Measurements from ENCODE around the gene DYNLT2B.
"Not testable (repeated sequence)": the region's sequence is repeated elsewhere in the genome, so short reads cannot be mapped to it uniquely, and the experiment has no call there.

DYNLT2B gene

GRCh38 chr3:196323691-196324090, 5.7 kb upstream of the DYNLT2B start:
- no peak for ATAC-seq

- no peak for ATAC-seq
Measured at GRCh38 chr3:196323016-196323415, 5.0 kb upstream of the DYNLT2B start.

DNA sequence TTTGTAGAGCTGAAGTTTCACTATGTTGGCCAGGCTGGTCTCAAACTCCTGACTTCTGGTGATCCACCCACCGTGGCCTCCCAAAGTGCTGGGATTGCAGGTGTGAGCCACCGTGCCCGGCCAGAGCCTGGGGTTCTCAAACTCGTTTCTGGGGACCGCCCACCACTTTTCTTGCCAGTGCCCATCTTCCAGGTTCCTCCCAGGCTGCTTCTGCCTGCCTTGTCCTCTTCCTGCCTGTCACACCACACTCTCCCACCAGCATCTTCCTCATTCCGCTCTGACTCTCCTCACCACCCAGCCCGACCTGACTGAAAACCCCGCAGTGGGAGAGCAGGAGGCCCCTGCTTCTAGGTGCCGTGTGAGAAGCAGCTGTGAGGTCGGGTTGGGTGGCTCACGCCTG, 3.1 kb upstream of the DYNLT2B start:
- no peak for ATAC-seq

- ATAC-seq = no peak
Measured at GRCh38 chr3:196320137-196320536, 2.1 kb upstream of the DYNLT2B start.

GRCh38 chr3:196316799-196317686, 997 bp downstream of the DYNLT2B start:
- peak in 1 of 2 donors; percentile 61 for ATAC-seq

DNA sequence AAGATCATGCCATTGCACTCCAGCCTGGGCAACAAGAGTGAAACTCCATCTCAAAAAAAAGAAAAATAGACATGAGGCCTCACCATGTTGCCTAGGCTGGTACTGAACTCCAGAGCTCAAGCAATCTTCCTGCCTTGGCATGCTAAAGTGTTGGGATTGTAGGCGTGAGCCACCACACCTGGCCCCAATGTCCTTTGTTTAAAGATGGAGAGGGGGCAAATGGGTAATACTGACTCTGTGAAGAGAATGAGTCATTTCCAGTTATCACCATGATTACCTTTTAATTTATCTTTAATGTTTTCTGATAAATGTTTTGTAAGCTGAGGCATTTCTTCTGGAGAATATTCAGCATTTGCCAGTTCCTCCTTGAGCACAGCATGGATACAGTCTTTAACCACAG, 2.2 kb downstream of the DYNLT2B start:
- no peak for ATAC-seq

GRCh38 chr3:196314597-196314996, 3.4 kb downstream of the DYNLT2B start:
- no peak for ATAC-seq

- ATAC-seq = not testable (repeated sequence)
Measured at GRCh38 chr3:196314086-196314485, 4.0 kb downstream of the DYNLT2B start.

GRCh38 chr3:196302960-196303359, 15.1 kb downstream of the DYNLT2B start:
- ATAC-seq = not testable (repeated sequence)

- not testable (repeated sequence) for ATAC-seq
Measured at GRCh38 chr3:196302551-196302950, 15.5 kb downstream of the DYNLT2B start.

GRCh38 chr3:196298521-196298920, 19.5 kb downstream of the DYNLT2B start:
- no peak for ATAC-seq

DNA sequence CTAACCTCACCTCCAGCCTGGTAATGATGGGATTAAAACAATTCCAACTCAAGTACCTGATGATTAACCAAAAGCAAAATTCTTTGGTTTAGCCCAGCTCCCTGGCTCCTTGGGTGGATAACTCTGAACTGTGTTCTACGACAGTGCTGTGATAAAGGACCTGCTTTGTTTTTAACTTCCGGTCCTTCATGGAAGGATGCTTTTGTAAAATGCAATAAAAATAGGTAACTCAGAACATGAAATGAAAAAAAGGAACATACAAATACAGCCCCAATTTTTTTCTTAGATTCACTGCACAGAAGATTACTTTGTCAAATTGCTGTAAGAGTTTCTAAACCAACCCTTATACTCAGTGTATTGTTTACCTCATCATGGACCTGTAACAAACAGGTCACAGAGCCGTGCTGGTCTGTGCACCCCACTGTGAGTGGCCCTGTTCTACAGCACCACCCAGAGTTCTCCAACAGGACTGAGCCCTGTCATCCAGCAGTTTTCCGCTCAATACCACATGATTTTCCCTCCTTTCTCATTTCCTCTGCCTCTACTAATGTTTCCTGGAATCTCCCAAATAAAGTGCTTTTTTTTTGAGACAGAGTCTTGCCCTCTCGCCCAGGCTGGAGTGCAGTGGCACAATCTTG, 25.6 kb downstream of the DYNLT2B start:
- no peak for ATAC-seq

DNA sequence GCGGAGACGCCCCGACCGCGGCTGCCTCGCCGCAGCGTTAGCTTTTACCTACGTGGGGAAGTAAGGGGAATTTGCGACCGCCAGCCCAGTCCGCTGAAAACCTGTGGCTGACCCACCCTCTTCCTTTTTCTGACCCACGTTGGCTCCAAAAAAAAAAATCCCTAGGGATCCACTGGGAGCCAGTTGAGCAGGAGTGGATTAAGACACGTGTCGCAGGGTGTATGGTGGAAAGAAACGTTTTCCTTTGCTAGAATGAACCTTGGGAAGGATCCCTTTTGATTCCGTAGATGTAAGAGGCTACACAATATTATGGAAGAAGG, 29.9 kb downstream of the DYNLT2B start:
- no peak for ATAC-seq

- peak; percentile 93 for ATAC-seq
Measured at GRCh38 chr3:196287440-196288140, 30.4 kb downstream of the DYNLT2B start, which contains the start of gene PCYT1A. Gene PCYT1A (minus strand): TSS chr3:196287726. CDS start chr3:196270531, 17,195 bp downstream.

DNA sequence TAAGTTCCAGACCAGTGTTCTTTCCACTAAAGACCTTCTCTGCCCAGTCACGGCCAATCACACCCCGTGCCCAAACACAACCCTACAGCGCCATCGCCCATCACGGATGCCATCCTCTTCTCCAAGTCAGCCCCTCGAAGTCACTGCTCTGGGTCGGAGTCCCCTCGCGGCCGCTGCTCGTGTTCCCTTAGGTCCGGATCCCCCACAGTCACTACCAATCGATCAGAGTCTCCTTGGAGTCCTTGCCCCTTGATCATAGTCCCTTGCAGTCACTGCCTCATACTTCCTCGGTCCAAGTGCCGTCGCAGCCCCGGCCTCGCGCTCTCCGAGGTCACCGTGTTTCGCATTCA, 31.0 kb downstream of the DYNLT2B start:
- peak; percentile 25 to 34 for ATAC-seq

- no peak for ATAC-seq
Measured at GRCh38 chr3:196284396-196284795, 33.6 kb downstream of the DYNLT2B start.

DNA sequence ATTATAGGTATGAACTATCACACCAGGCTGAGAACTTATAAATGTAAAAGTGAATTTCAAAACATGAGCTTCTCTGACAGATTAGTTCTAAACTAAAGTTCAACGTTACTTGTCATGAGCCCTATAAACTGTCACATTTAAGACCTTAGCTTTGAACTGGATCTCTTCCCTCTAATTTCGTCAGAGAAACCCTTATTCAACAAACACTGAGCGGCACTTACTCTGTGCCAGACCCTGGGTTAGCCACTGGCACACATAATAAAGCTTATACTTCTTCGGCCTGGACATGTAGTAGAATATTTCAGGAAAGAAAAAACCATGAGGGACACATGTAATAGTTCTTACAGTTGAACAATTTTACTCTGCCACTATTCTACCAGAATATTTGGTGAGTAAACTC, 36.1 kb downstream of the DYNLT2B start:
- no peak for ATAC-seq

- ATAC-seq = peak in 1 of 2 donors; percentile 33
Measured at GRCh38 chr3:196280689-196281440, 37.2 kb downstream of the DYNLT2B start.

DNA sequence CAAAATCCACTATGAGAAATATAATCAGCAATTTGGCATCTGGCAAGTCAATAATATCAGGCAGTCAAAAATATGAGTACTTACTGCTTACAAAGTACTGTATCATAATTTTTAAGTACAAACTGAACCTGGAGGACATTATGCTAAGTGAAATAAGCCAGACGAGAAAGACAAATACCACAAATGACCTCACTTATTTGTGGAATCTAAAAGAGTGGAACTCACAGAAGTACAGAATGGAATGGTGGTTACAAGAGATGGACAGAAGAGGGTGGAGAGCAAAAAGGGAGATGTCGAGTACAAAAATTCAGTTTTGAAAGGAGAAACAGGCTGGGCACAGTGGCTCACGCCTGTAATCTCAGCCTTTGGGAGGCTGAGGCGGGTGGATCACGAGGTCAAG, 42.9 kb downstream of the DYNLT2B start:
- ATAC-seq = no peak

- peak; percentile 85 to 86 for ATAC-seq
Measured at GRCh38 chr3:196274585-196274984, 43.5 kb downstream of the DYNLT2B start.

DNA sequence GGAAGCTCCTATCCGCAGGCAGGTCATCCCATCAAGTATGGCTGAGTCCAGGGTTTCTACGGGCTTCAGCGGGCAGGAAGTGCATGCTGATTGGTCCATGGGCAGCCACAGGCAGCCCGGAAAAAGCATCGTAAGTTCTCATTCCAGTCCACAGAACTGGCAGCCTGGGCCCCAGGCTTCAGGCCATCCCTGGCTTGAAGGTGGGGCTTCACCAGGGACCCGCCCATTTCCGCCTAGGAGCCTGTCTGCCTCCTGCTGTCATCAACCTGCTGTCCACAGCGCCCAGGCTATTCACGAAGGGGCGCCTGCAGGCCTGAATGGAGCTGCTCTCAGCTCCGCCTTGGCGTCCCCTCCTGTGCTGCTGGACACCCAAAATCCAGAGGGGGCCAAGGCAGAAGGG, 44.4 kb downstream of the DYNLT2B start:
- ATAC-seq = no peak

GRCh38 chr3:196272826-196273225, 45.2 kb downstream of the DYNLT2B start:
- no peak for ATAC-seq

DNA sequence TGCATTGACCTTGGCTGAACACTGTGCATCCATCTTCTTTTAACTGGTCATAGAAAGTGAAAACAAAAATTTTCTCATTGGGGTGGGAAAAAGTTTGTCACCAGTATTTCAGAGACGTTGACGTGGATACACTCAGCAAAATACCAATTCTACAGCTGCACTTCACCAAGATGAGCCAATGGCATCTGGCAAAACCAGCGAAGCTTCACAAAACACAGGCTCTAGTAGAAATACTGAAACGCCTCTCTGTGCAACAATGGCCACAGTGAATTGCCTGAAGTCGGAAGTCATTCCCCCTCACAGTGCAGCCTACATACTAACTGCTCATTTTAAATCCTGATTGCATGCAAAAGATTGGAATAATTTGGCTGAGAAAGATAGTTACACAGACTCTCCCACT, 47.5 kb downstream of the DYNLT2B start:
- no peak for ATAC-seq
